Sigmoid colon (tissue), 4 donors: ENCODE measurements around the gene PIK3C2G.

Experiments used
- EP300 ChIP-seq, 4 donors: sonication (generic); formaldehyde crosslinking; IDR thresholded peaks; one replicate each; pipeline ENCODE4 v1.6.1; 2017; ENCODE audit warnings: antibody characterized with exemption in 4 of 4
- POLR2A ChIP-seq, 2 donors: fragments of 450-650 bp; IDR thresholded peaks; one replicate each; pipeline ENCODE4 v1.6.1; 2016; ENCODE audit warnings: antibody characterized with exemption in 2 of 2, mild to moderate bottlenecking in 2 of 2, moderate library complexity in 2 of 2
- POLR2AphosphoS5 ChIP-seq, 4 donors: sonication (generic); formaldehyde crosslinking; IDR thresholded peaks; one replicate each; pipeline ENCODE4 v1.6.1; 2017; ENCODE audit warnings: antibody characterized with exemption in 4 of 4
- TF ChIP-seq, protein P1 (sequence below), 4 experiments: fragments of 450-650 bp in 3 of 4; fragments of 200-600 bp in 1 of 4; IDR thresholded peaks; one replicate each; pipeline ENCODE4 v1.5.1; 2016 to 2019; ENCODE audit warnings: antibody characterized with exemption in 4 of 4, mild to moderate bottlenecking in 3 of 4, moderate library complexity in 2 of 4

DNA sequence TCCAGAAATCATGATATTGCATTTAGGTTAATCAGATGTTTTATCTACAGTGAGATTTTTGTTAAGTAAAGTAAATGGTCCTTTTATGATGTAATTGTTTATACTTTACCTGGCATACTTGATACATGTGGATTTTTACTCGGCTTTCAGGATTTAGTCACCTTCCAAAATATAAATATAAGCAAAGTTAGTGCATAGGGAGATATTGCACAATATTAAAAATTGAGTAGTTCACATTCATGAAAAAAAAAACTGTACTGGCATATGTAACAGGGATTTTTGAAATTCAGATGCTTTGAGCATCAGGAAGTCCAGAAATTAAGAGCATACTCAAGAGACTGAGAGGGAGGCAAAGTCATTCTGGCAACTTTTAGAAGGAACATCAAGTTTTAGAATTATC lies 303.0 kb downstream of the PIK3C2G start:
- TF ChIP-seq EP300 (IDR thresholded peaks at IDR 0.05): no peak
- TF ChIP-seq POLR2AphosphoS5 (IDR thresholded peaks at IDR 0.05): no peak
- TF ChIP-seq POLR2A (IDR thresholded peaks at IDR 0.05): no peak
- TF ChIP-seq, protein P1, sequence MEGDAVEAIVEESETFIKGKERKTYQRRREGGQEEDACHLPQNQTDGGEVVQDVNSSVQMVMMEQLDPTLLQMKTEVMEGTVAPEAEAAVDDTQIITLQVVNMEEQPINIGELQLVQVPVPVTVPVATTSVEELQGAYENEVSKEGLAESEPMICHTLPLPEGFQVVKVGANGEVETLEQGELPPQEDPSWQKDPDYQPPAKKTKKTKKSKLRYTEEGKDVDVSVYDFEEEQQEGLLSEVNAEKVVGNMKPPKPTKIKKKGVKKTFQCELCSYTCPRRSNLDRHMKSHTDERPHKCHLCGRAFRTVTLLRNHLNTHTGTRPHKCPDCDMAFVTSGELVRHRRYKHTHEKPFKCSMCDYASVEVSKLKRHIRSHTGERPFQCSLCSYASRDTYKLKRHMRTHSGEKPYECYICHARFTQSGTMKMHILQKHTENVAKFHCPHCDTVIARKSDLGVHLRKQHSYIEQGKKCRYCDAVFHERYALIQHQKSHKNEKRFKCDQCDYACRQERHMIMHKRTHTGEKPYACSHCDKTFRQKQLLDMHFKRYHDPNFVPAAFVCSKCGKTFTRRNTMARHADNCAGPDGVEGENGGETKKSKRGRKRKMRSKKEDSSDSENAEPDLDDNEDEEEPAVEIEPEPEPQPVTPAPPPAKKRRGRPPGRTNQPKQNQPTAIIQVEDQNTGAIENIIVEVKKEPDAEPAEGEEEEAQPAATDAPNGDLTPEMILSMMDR (IDR thresholded peaks at IDR 0.05): no peak
